HG03095 (cell line): ENCODE measurements around the gene CPLX1.

ENCODE experiments used
- ATAC-seq: cut with Tn5 transposase; IDR thresholded peaks from one replicate; pipeline ENCODE4 v1.9.1; 2021; ENCODE audit warnings: moderate library complexity; ENCODE audit not compliant: unreplicated experiment

The CPLX1 gene

DNA sequence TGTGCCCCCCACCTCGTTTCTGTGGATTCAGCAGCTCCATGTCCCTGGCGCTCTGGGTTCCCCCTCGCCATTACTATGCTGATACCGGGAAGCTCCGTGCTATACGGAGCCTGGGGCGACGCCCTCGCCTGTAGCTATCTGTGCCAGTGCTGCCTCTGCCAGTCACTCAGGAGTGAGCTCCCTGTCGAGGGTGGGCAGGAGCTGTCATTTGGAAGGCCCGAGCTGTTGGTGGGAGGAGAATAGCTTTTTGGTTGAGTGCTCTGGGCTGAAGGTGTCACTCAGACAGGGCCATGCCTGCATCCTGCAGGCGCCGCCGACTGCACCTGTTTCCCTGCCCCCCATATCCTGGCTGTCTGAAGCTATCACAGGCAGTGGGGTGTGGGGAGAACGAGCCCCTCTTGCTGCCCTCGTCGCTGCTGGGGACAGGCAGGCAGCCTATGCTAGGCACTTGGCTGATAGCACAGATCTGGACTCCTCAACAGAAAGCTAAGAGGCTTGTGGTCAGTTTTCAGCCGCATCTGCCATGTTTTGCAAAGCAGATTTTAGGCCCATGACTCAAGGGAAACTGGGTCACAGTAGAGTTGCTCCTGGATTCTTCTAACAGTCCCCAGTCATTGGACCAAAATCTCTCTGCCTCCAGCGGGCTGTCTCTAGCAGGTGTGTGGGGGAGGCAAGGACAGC, 31.8 kb downstream of the CPLX1 start:
- ATAC-seq = no peak

- ATAC-seq = no peak
Observed at GRCh38 chr4:793093-793861, 32.7 kb downstream of the CPLX1 start.

DNA sequence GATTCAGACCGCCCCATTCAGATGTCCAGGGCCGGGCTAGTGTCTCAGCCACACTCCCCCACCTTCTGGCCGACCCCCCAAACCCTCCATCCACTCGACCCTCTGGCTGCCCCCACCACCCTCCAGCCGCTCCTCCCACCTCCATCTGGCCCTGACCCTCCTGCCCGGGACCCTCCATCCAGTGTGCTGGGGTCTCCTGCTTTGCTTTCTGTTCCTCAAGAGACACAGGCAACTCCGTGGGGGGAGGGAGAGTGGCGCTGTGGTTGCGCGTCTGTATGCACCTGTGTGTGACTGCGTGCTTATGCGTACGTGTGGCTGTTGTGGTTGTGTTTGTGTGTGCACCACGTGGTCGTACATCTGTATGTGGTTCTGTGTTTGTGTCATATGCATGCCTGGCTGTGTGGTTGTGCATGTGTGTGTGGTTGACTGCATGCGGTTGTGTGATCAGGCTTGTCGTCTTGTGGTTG, 33.3 kb downstream of the CPLX1 start:
- no peak for ATAC-seq

DNA sequence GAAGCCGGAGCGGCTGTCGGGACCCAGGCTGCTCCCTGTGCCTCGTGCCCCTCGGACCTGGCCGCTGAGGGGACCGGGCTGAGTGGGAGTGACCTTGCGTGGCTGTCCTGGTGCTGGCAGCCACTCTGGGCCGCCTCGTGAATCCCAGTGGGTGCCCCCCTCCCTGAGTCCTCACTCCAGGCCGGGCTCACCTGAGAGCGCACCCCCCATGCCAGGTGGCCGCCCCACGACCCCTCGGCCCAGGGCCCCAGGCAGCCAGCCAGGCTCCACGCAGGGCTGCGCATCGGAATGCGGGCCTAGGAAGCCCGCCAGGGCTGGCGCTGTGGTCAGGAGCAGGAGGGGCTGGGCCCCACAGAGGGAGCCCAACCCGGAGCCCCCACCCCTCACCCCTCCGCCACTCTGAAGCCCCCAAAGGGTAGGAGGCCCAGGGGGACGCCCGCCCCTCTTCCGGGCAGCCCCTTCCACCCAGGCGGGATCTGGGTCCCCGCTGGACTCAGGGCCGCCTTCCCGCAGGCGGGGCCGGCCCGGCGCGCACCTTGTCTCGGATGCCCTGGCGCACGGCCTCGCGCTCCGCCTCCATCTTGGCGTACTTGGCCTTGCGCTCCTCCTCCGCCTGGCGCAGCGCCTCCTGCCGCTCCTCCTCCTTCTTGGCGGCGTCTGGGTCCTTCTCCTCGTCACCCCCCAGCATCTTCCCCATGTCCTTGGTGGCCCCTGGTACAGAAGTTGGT, 33.9 kb downstream of the CPLX1 start:
- ATAC-seq = no peak

GRCh38 chr4:791252-791897, 34.6 kb downstream of the CPLX1 start:
- ATAC-seq = no peak

- no peak for ATAC-seq
Observed at GRCh38 chr4:790466-790820, 35.5 kb downstream of the CPLX1 start.

- ATAC-seq = no peak
Observed at GRCh38 chr4:789571-790465, 36.1 kb downstream of the CPLX1 start.

DNA sequence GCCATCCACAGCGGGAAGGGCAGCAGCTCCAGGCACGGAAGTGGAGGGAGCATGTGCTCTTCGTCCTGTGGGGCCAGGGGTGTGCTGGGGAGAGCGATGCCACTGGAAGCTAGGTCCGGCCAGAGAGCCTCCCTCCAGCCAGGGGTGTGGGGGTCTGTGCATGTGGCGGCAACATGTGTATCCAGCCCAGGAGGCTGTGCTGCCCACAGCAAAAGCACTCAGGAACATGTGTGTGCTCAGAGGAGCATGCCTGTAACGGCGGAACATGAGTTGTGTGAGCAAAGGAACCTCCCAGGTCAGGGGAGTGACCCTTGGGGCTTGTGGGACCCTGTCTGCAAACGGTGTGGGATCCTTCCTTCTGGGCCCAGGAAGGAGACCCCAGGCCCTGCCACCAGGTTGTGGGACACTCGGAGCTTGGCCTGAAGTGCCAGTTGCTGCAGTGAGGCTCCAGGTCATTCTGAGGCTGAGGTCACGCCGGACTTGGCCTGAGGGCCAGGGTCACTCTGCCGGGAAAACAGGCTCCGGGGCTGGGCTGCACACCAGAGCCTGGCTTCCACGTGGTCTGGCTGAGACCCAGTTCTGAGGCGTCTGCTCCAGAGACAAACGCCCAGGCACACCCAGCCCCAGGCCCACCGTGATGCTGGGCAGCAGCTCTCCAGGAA, 37.2 kb downstream of the CPLX1 start:
- no peak for ATAC-seq

DNA sequence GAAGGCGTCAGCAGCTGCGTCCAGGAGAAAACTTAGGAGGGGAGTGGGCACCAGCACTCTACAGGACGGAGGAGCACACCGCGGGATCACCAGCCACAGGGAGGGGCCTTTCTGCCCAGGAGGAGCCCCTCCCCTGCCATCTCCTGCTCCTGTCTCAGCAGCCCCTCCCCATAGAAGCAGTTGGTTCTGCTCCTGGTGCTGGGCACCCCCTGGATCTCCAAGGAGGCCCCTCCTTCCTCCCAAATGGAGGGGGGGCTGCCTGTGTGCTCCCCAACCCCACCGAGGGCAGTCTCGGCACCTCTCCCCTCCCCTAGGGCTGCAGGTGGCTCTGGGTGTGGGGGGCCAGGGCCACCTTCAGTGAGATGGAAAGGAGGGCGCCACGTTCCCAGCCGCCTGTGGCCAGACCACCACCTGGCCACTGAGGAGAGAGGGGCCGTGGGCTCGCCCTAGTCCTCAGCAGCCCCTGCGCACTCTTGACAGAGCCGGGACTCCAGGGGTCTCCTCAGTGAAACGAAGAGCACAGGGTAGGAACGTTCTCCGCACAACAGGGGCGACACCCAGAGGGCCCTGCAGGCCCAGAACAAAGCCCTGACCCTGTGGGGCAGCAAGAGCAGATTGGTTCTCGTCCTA, 37.8 kb downstream of the CPLX1 start:
- ATAC-seq = no peak

GRCh38 chr4:787561-787981, 38.4 kb downstream of the CPLX1 start:
- ATAC-seq = no peak

- no peak for ATAC-seq
Observed at GRCh38 chr4:786861-787300, 39.0 kb downstream of the CPLX1 start.

GRCh38 chr4:786074-786741, 39.7 kb downstream of the CPLX1 start:
- no peak for ATAC-seq

- no peak for ATAC-seq
Observed at GRCh38 chr4:785332-786073, 40.4 kb downstream of the CPLX1 start.

GRCh38 chr4:784401-785331, 41.3 kb downstream of the CPLX1 start:
- ATAC-seq = no peak

DNA sequence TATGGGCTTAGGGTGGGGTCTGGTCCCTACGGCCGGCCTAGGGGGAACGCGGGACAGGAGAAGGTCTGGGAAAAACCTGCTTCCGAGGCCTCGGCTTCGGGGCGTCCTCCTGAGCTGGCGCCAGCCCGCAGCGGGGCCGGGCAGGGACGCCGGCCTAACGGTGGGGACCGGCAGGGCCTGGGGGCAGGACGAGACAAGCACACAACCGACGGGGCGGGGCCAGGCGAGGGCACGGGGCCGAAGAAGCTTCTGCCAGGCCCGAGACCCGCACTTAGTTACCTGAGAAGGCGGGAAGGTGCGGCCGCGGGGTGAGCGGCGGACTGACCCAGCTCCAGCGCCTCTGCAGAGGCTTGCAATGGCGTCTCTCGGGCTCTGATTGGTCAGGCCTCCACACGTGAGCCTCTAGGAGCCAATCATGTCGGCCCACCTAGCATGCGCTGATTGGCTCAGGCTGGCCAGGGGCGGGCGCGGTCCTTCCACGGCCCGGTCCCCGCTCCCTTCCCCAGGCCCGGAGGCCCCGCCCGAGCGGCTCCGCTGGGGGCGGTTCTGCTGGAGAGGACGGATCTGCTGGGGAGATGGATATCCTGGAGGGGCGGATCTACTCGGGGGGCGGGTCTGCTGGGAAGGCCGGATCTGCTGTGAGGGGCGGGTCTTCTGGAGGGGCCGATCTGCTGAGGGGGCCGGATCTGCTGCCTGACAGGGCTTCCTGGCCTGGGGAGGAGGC, 44.3 kb downstream of the CPLX1 start:
- peak; percentile 96 for ATAC-seq
